D721Med (cell line): Measurements from ENCODE around the gene RALB.
"Not testable (repeated sequence)": the region's sequence is repeated elsewhere in the genome, so short reads cannot be mapped to it uniquely, and the experiment has no call there.

Experiments
- DNase-seq: peaks from one replicate; pipeline ENCODE4 v3.0.0; 2011; ENCODE audit warnings: low spot score; ENCODE audit not compliant: insufficient read length
- FAIRE-seq: peaks from 2 replicates; lab custom pipeline; 2011; peaks lifted over from hg19 to GRCh38; lab: Jason Lieb, UNC
- TF ChIP-seq, protein P1 (sequence below): IDR thresholded peaks from 2 replicates; pipeline ENCODE4 v1.5.1; 2012; ENCODE audit warnings: mild to moderate bottlenecking, control low read depth; ENCODE audit not compliant: insufficient read depth; ENCODE audit errors: missing control alignments

The RALB gene

DNA sequence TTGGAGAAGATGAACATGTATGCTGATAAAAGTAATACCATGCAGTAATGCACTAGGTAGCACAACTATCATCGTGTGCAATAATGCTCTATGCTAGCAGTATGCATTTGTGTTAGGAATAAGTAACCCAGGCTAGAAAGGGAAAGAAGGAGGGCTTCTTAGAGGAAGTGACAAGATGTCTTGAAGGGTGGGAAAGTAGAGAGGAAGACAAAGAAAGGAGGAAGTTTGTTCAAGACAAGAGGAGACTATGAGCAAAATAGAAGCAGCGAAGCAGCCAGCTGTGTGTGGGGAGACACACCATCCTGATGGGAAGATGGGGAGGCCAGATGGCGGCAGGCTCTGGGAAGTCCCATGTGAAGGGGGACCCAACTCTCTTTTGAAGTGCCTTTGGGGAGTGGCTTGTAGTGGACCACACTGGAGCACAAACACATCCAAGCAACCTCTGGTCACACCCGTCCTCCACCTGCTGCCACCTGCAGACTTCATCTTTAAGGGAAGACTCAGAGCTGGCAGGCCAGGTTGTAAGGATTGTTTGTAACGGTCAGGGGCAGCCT lies 53.4 kb downstream of the RALB start:
- DNase-seq (no peak), FAIRE-seq (no peak)
- TF ChIP-seq, protein P1, sequence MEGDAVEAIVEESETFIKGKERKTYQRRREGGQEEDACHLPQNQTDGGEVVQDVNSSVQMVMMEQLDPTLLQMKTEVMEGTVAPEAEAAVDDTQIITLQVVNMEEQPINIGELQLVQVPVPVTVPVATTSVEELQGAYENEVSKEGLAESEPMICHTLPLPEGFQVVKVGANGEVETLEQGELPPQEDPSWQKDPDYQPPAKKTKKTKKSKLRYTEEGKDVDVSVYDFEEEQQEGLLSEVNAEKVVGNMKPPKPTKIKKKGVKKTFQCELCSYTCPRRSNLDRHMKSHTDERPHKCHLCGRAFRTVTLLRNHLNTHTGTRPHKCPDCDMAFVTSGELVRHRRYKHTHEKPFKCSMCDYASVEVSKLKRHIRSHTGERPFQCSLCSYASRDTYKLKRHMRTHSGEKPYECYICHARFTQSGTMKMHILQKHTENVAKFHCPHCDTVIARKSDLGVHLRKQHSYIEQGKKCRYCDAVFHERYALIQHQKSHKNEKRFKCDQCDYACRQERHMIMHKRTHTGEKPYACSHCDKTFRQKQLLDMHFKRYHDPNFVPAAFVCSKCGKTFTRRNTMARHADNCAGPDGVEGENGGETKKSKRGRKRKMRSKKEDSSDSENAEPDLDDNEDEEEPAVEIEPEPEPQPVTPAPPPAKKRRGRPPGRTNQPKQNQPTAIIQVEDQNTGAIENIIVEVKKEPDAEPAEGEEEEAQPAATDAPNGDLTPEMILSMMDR = no peak

DNA sequence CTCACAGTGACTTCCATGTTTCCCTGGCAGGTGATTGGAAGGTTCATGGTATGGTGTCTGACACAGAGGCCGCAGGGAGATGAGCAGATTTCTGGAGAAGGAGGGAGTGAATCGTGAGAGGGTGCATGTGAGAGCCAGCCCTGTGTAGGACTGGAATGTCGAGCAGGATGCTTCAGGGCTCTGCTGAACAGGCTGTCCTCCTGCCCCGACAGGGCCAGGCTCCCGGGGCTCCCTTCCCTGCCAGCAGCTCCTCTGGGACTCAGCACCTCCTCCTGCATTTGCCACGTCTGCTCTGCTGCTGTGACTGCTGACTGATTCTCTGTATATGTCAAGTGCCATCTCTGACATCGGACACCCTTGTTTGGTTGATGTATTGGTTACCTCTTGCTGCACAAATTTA lies 54.8 kb downstream of the RALB start:
- TF ChIP-seq, protein P1 = no peak
- FAIRE-seq (no peak), DNase-seq (no peak)

DNA sequence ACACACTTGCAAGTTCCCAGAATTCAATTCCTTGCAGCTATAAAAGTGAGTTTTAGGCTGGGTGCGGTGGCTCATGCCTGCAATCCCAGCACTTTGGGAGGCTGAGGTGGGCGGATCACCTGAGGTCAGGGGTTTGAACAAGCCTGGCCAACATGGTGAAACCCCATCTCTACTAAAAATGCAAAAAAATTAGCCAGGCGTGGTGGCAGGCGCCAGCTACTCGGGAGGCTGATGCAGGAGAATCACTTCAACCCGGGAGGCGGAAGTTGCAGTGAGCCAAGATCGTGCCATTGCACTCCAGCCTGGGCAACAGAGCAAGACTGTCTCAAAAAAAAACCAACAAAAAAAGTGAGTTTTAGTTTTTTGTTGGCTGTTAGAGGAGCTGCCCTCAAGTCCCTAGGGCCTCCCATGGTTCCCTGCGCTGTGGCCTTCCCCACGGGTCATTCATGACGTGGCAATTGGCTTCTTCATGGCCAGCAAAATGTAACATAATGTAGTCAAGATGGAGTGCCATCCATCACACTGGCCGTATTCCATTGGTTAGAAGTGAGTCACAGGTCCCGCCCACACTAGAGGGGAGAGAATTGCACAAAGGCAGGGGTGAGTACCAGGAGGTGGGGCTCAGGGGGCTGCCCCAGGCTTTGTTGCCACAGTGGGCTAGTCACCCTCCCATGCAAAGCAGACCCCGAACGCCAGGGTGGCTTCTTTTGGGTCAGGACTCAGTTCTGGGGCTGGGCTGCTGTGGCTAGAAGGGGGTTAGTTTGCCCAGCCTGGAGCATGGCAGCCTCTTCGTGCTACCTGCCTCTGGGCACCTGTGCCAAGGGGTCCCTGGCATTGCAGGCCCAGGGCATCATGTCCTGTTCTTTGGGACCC lies 55.6 kb downstream of the RALB start:
- TF ChIP-seq, protein P1 = no peak
- FAIRE-seq = no peak
- DNase-seq = no peak

DNA sequence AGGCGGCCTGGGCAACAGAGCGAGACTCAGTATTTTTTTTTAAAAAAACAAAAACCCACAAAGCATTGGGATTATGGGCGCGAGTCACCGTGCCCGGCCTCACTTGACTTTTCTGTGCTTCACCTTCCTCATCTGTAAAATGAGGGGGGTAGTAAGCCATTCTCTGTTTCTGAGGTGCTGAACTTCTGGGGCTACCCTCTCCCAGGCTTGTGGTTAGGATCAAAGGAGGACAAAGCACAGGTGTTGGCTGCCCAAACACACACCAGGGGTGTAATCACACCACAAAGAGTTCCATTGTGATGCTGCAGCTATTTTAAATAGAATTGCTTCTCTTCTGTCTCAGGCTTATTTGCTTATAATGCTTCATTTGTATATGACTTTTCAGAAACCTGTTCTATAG lies 57.5 kb downstream of the RALB start:
- FAIRE-seq (no peak), DNase-seq (no peak)
- TF ChIP-seq, protein P1 = no peak

DNA sequence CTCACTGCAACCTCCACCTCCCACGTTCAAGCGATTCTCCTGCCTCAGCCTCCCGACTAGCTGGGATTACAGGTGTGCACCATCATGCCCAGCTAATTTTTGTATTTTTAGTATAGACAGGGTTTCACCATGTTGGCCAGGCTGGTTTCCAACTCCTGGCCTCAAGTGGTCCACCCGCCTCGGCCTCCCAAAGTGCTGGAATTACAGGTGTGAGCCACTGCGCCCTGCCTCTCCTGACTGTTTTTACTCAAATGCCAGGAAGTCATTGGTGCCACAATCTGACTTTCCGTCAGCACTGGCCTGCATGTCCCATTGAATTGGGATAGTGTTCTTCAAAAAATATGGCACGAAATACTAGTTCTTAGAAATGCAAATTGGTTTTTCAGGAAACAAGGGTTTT lies 58.2 kb downstream of the RALB start:
- not testable (repeated sequence) for DNase-seq, FAIRE-seq

DNA sequence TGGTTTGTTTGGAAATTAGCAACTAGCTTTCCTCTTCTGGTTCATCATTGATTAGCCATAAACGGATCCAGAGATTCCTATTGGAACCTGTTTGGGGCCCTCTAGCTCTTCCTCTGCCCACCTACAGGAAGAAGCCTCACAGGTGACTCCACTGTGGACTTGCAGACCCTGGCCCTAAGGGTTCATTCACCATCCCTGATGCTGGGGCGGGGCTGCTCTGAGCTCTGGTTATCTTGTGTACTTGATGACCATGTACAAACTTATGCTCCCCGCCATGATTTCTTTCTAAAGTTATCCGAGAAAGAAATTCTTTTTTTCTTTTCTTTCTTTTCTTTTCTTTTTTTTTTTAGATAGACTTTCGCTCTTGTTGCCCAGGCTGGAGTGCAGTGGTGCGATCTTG lies 59.4 kb downstream of the RALB start:
- DNase-seq (no peak), FAIRE-seq (no peak)
- TF ChIP-seq, protein P1 = no peak

DNA sequence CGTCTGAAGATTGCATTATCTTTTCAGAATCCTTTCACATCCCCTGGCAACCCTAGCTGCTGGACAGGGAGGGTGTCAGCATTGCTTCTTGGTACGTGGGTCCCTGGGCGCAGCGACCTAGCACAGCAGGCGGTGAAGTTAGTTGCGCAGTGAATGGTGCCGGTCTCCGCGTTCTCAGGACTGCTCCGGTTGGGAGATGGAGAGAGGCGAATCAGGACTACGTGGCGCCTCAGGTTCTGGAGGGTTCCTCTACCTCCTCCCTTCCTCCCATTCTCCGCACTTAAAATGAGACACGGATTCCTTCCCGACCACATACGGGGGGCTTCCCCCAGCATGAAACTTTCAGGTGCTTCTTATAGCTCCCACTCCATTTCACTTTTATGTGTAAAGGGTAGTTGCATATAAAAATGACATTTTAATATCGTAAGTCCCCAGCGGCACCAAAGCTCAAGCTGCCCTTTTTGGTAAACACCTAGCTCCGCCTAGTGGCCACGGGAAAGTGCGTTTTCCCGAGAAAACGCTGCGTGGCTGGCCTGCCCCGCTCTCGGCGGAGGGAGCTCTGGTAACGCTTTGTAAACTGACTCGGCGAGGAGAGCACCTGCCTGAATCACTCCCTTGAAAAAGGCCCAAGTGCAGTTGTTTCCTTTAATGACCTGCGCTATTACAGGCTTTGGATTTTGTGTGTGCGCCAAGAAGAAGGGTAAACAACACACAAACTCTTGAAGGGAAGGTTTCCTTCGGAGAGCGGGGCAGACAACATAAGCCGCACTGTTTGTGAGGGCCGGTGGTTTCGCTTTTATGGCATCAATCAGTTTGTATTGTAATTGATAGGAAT lies 60.4 kb downstream of the RALB start:
- FAIRE-seq (no peak), DNase-seq (peak; percentile 60)
- TF ChIP-seq, protein P1 = peak; percentile 99
